Caco-2 (cell line): ENCODE results near the gene STRIT1. TPM values are rescaled to one million over a fixed set of nuclear protein-coding genes. Genes with fewer than 3 reads are reported as not detected.

Experiments
- BruUV-seq: library from RNA; stranded (reverse); fragments of 400-500 nt; replicated peaks from 2 replicates; lab custom pipeline; 2021; lab: Mats Ljungman, UMichigan
- CTCF ChIA-PET: fragments of 300-600 bp; sonication (Branson Sonifier 250); formaldehyde crosslinking; loops from one replicate; lab custom pipeline; 2022; ENCODE audit warnings: antibody characterized with exemption; lab: Charles Lee
- POLR2A ChIA-PET: fragments of 300-600 bp; sonication (Branson Sonifier 250); formaldehyde crosslinking; loops from one replicate; lab custom pipeline; 2022; ENCODE audit warnings: antibody characterized with exemption; lab: Charles Lee
- DNase-seq, 2 experiments: peaks; one replicate each; pipeline versions ENCODE4 v3.0.0 to v3.0.0-alpha.2; 2020 to 2022
- H3K27me3 ChIP-seq: replicated peaks from 2 replicates; pipeline ENCODE4 v1.6.0; 2011; ENCODE audit warnings: low read length; ENCODE audit not compliant: control insufficient read depth, insufficient read depth
- H3K36me3 ChIP-seq: 2 replicates; pipeline ENCODE4 v1.5.1; 2011; ENCODE audit warnings: low read length; ENCODE audit not compliant: control insufficient read depth, insufficient read depth
- H3K4me1 ChIP-seq: fragments of 250-450 bp; sonication (Bioruptor Pico); 2 replicates; pipeline ENCODE4 v1.5.1; 2020; ENCODE audit warnings: mild to moderate bottlenecking
- H3K4me3 ChIP-seq: 2 replicates; pipeline ENCODE4 v1.5.1; 2011; ENCODE audit warnings: low read depth, mild to moderate bottlenecking, control low read depth, low read length
- H3K9me3 ChIP-seq: fragments of 250-450 bp; sonication (Bioruptor Pico); 2 replicates; pipeline ENCODE4 v1.5.1; 2020; ENCODE audit warnings: mild to moderate bottlenecking, moderate library complexity
- H3K27ac Mint-ChIP-seq: one replicate; pipeline ENCODE4 v1.8.0; 2022; ENCODE audit warnings: mixed read lengths; ENCODE audit not compliant: unreplicated experiment
- H3K27me3 Mint-ChIP-seq: one replicate; pipeline ENCODE4 v1.8.0; 2022; ENCODE audit warnings: mixed read lengths; ENCODE audit not compliant: insufficient read depth, unreplicated experiment
- H3K36me3 Mint-ChIP-seq: one replicate; pipeline ENCODE4 v1.8.0; 2022; ENCODE audit warnings: mild to moderate bottlenecking, mixed read lengths; ENCODE audit not compliant: insufficient read depth, unreplicated experiment
- H3K4me1 Mint-ChIP-seq: one replicate; pipeline ENCODE4 v1.8.0; 2022; ENCODE audit warnings: low read depth, mixed read lengths; ENCODE audit not compliant: unreplicated experiment
- H3K4me3 Mint-ChIP-seq: one replicate; pipeline ENCODE4 v1.8.0; 2022; ENCODE audit warnings: mild to moderate bottlenecking, moderate library complexity, mixed read lengths; ENCODE audit not compliant: unreplicated experiment
- H3K9me3 Mint-ChIP-seq: one replicate; pipeline ENCODE4 v1.8.0; 2022; ENCODE audit warnings: mixed read lengths; ENCODE audit not compliant: unreplicated experiment
- CTCF ChIP-seq, 2 experiments: fragments of 200-600 bp in 1 of 2; IDR thresholded peaks; 1 replicate in 1 of 2; 2 replicates in 1 of 2; pipeline versions ENCODE4 v1.5.1 to v1.8.0; 2011 to 2022; ENCODE audit warnings: antibody characterized with exemption in 1 of 2, control low read depth in 1 of 2, inconsistent platforms in 1 of 2, low read depth in 1 of 2, low read length in 1 of 2, mild to moderate bottlenecking in 1 of 2, moderate library complexity in 1 of 2; ENCODE audit not compliant: insufficient read depth in 1 of 2, severe bottlenecking in 1 of 2, unreplicated experiment in 1 of 2
- intact Hi-C: fragments of 100-400 bp; cut with micrococcal nuclease; formaldehyde crosslinking; loops from one replicate; pipeline ENCODE4 v1.10.0; 2022; ENCODE audit not compliant: unreplicated experiment
- total RNA-seq: library from RNA; stranded (reverse); gene quantifications from 2 replicates; pipeline ENCODE4 v1.2.3, GENCODE V29; 2022

Gene STRIT1
- total RNA-seq, 1 experiment from 2014 or later: not detected

GRCh38 chr3:155292693-155293092, 790 bp downstream of the STRIT1 start:
- H3K4me3 Mint-ChIP-seq: no peak overlapping the region
- H3K9me3 Mint-ChIP-seq: no peaks in the 10 kb centered on the region
- no peaks in the 10 kb centered on the region for H3K36me3 ChIP-seq
- H3K36me3 Mint-ChIP-seq: no peaks in the 10 kb centered on the region
- H3K4me1 Mint-ChIP-seq: no peaks in the 10 kb centered on the region
- H3K4me3 ChIP-seq: no peak overlapping the region
- intact Hi-C loops: no loop called here
- TF ChIP-seq CTCF (IDR thresholded peaks at IDR 0.05; ENCODE audit: insufficient read depth in 1 of 2, low read depth in 1 of 2, low read length in 1 of 2, severe bottlenecking in 1 of 2, unreplicated experiment in 1 of 2): no peak
- no peaks in the 10 kb centered on the region for H3K27me3 Mint-ChIP-seq
- H3K4me1 ChIP-seq: no peaks in the 10 kb centered on the region
- ChIA-PET CTCF (no interaction called here), POLR2A (no interaction called here)
- H3K27ac Mint-ChIP-seq: no peak overlapping the region
- H3K9me3 ChIP-seq: 0 out of 2 replicates have a peak, but pooled peaks cover 3% of the 10 kb centered on the region
- no peaks in the 10 kb centered on the region for H3K27me3 ChIP-seq
- no TSS peak for BruUV-seq
- no peak for DNase-seq

GRCh38 chr3:155292133-155292532, 1.4 kb downstream of the STRIT1 start:
- Histone ChIP-seq H3K27me3 (no peaks in the 10 kb centered on the region), H3K4me1 (no peaks in the 10 kb centered on the region), H3K36me3 (no peaks in the 10 kb centered on the region), H3K4me3 (no peak overlapping the region), H3K9me3 (0 out of 2 replicates have a peak, but pooled peaks cover 3% of the 10 kb centered on the region)
- BruUV-seq: no TSS peak
- TF ChIP-seq CTCF (IDR thresholded peaks at IDR 0.05; ENCODE audit: insufficient read depth in 1 of 2, low read depth in 1 of 2, low read length in 1 of 2, severe bottlenecking in 1 of 2, unreplicated experiment in 1 of 2): no peak
- no peak for DNase-seq
- ChIA-PET CTCF (no interaction called here), POLR2A (no interaction called here)
- Mint-ChIP-seq H3K4me3 (no peak overlapping the region), H3K27me3 (no peaks in the 10 kb centered on the region), H3K9me3 (no peaks in the 10 kb centered on the region), H3K4me1 (no peaks in the 10 kb centered on the region), H3K36me3 (no peaks in the 10 kb centered on the region), H3K27ac (no peak overlapping the region)
- intact Hi-C loops: no loop called here

GRCh38 chr3:155286736-155287135, 6.7 kb downstream of the STRIT1 start:
- H3K4me1 ChIP-seq: no peaks in the 10 kb centered on the region; the same call in 1 of the 2 replicates
- H3K4me1 Mint-ChIP-seq: no peaks in the 10 kb centered on the region
- ChIA-PET CTCF (no interaction called here), POLR2A (no interaction called here)
- TF ChIP-seq CTCF (IDR thresholded peaks at IDR 0.05; ENCODE audit: insufficient read depth in 1 of 2, low read depth in 1 of 2, low read length in 1 of 2, severe bottlenecking in 1 of 2, unreplicated experiment in 1 of 2): no peak
- no peaks in the 10 kb centered on the region for H3K36me3 Mint-ChIP-seq
- no peak overlapping the region for H3K4me3 Mint-ChIP-seq
- no peaks in the 10 kb centered on the region for H3K9me3 ChIP-seq
- intact Hi-C loops: no loop called here
- no peaks in the 10 kb centered on the region for H3K27me3 ChIP-seq
- BruUV-seq: no TSS peak
- no peaks in the 10 kb centered on the region for H3K9me3 Mint-ChIP-seq
- no peaks in the 10 kb centered on the region for H3K36me3 ChIP-seq
- no peak overlapping the region for H3K27ac Mint-ChIP-seq
- no peaks in the 10 kb centered on the region for H3K27me3 Mint-ChIP-seq
- no peak for DNase-seq
- H3K4me3 ChIP-seq: no peak overlapping the region
